Tibial nerve (tissue), 4 donors: Measurements from ENCODE around the gene EXOC1. TPM values are rescaled to one million over a fixed set of nuclear protein-coding genes. Genes with fewer than 3 reads are reported as not detected.
"Not testable (repeated sequence)": the region's sequence is repeated elsewhere in the genome, so short reads cannot be mapped to it uniquely, and the experiment has no call there.

Experiments used
- DNase-seq, 2 donors: peaks; one replicate each; pipeline ENCODE4 v3.0.0-alpha.2; 2019; ENCODE audit warnings: low spot score in 2 of 2
- H3K27ac ChIP-seq, 4 donors: fragments of 200-600 bp; sonication (generic) in 3 of 4; one replicate each; pipeline ENCODE4 v1.5.1; 2017 to 2019; ENCODE audit warnings: mild to moderate bottlenecking in 1 of 4
- H3K27me3 ChIP-seq, 2 donors: fragments of 200-600 bp; sonication (generic) in 1 of 2; one replicate each; pipeline versions ENCODE4 v1.5.1 to v1.6.0; 2017 to 2019
- H3K36me3 ChIP-seq, 3 donors: fragments of 200-600 bp; sonication (generic); one replicate each; pipeline ENCODE4 v1.5.1; 2018 to 2019
- H3K4me1 ChIP-seq, 4 donors: fragments of 200-600 bp; sonication (generic) in 3 of 4; one replicate each; pipeline ENCODE4 v1.5.1; 2017 to 2019
- H3K4me3 ChIP-seq, 4 donors: fragments of 200-600 bp; sonication (generic) in 3 of 4; one replicate each; pipeline ENCODE4 v1.5.1; 2017 to 2019; ENCODE audit warnings: mild to moderate bottlenecking in 1 of 4, moderate library complexity in 1 of 4
- H3K9me3 ChIP-seq, 4 donors: fragments of 200-600 bp; sonication (generic) in 3 of 4; one replicate each; pipeline ENCODE4 v1.5.1; 2017 to 2019
- CTCF ChIP-seq, 5 experiments: fragments of 200-600 bp in 3 of 5; fragments of 450-650 bp in 2 of 5; sonication (generic) in 3 of 5; IDR thresholded peaks; one replicate each; pipeline ENCODE4 v1.5.1; 2016 to 2019; ENCODE audit warnings: antibody characterized with exemption in 5 of 5, mild to moderate bottlenecking in 3 of 5, moderate library complexity in 2 of 5
- EP300 ChIP-seq, 2 donors: sonication (generic); formaldehyde crosslinking; IDR thresholded peaks; one replicate each; pipeline ENCODE4 v1.6.1; 2017; ENCODE audit warnings: antibody characterized with exemption in 2 of 2, mild to moderate bottlenecking in 1 of 2
- POLR2A ChIP-seq, 2 donors: fragments of 450-650 bp; IDR thresholded peaks; one replicate each; pipeline ENCODE4 v1.6.1; 2017; ENCODE audit warnings: antibody characterized with exemption in 2 of 2, mild to moderate bottlenecking in 2 of 2, moderate library complexity in 2 of 2
- WGBS, 2 donors: methylation state at CpG; one replicate each; pipeline ENCODE4 v1.1.5; 2018; 5-methylcytosine and 5-hydroxymethylcytosine counted together
- total RNA-seq, 4 donors: library from RNA; depleted of rRNA; stranded (reverse); fragments of >200 nt; gene quantifications; one replicate each; pipeline ENCODE4 v1.1.0, GENCODE V29; 2016

EXOC1 gene
- total RNA-seq, 4 donors from 2014 or later, result 32.9 to 49.4 (median 41.4) TPM

DNA sequence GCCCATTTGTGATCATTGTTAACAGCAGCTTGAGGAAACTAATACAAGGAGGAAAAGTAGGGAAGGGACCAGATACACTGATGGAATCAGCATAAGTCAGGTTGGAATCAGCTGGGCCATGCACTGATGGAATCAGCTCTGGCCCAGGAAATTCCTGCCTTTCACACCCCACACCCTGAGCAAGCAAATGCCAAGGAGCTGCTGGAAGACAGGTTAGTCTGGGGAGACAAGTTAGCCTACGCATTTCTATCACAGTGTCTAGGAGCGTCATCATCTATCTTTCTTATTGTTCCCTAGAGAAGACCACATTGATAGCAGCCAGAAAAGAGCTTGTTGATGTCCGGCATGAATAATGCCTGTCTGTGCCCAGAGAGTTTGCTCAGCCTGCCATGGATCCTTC is 79.1 kb downstream of the EXOC1 start:
- H3K27me3 ChIP-seq, result no peaks in the 10 kb centered on the region
- H3K9me3 ChIP-seq, result peaks cover 0 to 13% (median 0%) of the 10 kb centered on the region in 4 donors
- H3K4me1 ChIP-seq, result no peaks in the 10 kb centered on the region
- 77 to 83% methylated on average over 3 of the region's 3 CpGs for WGBS, 2 donors
- H3K4me3 ChIP-seq, result no peak overlapping the region
- no peak overlapping the region for H3K27ac ChIP-seq
- TF ChIP-seq POLR2A (IDR thresholded peaks at IDR 0.05), result no peak
- no peak for DNase-seq
- H3K36me3 ChIP-seq, result no peaks in the 10 kb centered on the region

DNA sequence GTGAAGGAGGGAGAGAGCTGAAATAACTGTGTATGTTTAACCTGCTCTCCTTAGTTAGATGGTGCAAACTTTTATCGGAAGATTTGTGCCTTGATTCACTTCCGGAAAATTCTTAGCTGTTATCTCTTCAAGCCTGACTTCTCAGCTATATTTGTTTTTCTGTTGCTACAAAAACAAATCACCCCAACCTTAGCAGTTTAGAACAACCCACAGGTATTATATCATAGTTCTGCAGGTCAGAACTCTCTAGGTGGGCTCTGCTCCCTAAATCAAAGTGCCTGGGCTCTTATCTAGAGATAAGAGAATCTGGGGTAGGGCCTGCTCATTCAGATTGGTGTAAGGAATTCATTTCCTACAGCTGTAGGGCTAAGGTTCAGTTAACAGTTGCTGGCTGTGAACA is 80.2 kb downstream of the EXOC1 start:
- TF ChIP-seq CTCF (IDR thresholded peaks at IDR 0.05) (no peak), EP300 (IDR thresholded peaks at IDR 0.05) (no peak)
- no peak for DNase-seq
- H3K4me1 ChIP-seq, result no peaks in the 10 kb centered on the region
- H3K36me3 ChIP-seq, result no peaks in the 10 kb centered on the region
- no peak overlapping the region for H3K27ac ChIP-seq
- H3K27me3 ChIP-seq, result no peaks in the 10 kb centered on the region
- no peak overlapping the region for H3K4me3 ChIP-seq
- WGBS, 2 donors, result 90 to 95% methylated on average over 2 of the region's 2 CpGs
- H3K9me3 ChIP-seq, result peaks cover 0 to 18% (median 0%) of the 10 kb centered on the region in 4 donors

- WGBS, 2 donors, result 86 to 92% methylated on average over 6 of the region's 6 CpGs
- not testable (repeated sequence) for H3K36me3 ChIP-seq, H3K4me1 ChIP-seq, H3K27me3 ChIP-seq, DNase-seq, H3K4me3 ChIP-seq, H3K27ac ChIP-seq
- peaks cover 0 to 18% (median 0%) of the 10 kb centered on the region in 4 donors for H3K9me3 ChIP-seq
Observed at GRCh38 chr4:55935907-55936306, 82.5 kb downstream of the EXOC1 start.

GRCh38 chr4:55938481-55938880 is 85.0 kb downstream of the EXOC1 start:
- WGBS, 2 donors, result 88 to 100% methylated on average over 1 of the region's 1 CpG
- H3K36me3 ChIP-seq, result peaks cover 0 to 3% (median 0%) of the 10 kb centered on the region in 3 donors
- TF ChIP-seq POLR2A (IDR thresholded peaks at IDR 0.05), result no peak
- H3K4me3 ChIP-seq, result no peak overlapping the region
- no peaks in the 10 kb centered on the region for H3K27me3 ChIP-seq
- no peaks in the 10 kb centered on the region for H3K4me1 ChIP-seq
- no peak overlapping the region for H3K27ac ChIP-seq
- peaks cover 0 to 18% (median 0%) of the 10 kb centered on the region in 4 donors for H3K9me3 ChIP-seq
- DNase-seq, result no peak

- no peak for TF ChIP-seq CTCF (IDR thresholded peaks at IDR 0.05)
- no peak for TF ChIP-seq EP300 (IDR thresholded peaks at IDR 0.05)
- no peak for TF ChIP-seq POLR2A (IDR thresholded peaks at IDR 0.05)
- Histone ChIP-seq H3K9me3 (peaks cover 0 to 18% (median 0%) of the 10 kb centered on the region in 4 donors), H3K4me3 (no peak overlapping the region), H3K36me3 (peaks cover 0 to 3% (median 0%) of the 10 kb centered on the region in 3 donors), H3K4me1 (no peaks in the 10 kb centered on the region), H3K27ac (no peak overlapping the region), H3K27me3 (no peaks in the 10 kb centered on the region)
- WGBS, 2 donors, result 70 to 93% methylated on average over 2 of the region's 2 CpGs
- DNase-seq, result no peak
Observed at GRCh38 chr4:55939421-55939820, 86.0 kb downstream of the EXOC1 start.

- no peak overlapping the region for H3K27ac ChIP-seq
- H3K4me3 ChIP-seq, result no peak overlapping the region
- no peak for DNase-seq
- no peaks in the 10 kb centered on the region for H3K27me3 ChIP-seq
- no peaks in the 10 kb centered on the region for H3K4me1 ChIP-seq
- peaks cover 0 to 10% (median 0%) of the 10 kb centered on the region in 4 donors for H3K9me3 ChIP-seq
- WGBS, 2 donors, result 92 to 97% methylated on average over 3 of the region's 3 CpGs
- TF ChIP-seq POLR2A (IDR thresholded peaks at IDR 0.05) (no peak), CTCF (IDR thresholded peaks at IDR 0.05) (no peak), EP300 (IDR thresholded peaks at IDR 0.05) (no peak)
- peaks cover 0 to 3% (median 0%) of the 10 kb centered on the region in 3 donors for H3K36me3 ChIP-seq
Observed at GRCh38 chr4:55941881-55942396, 88.5 kb downstream of the EXOC1 start.
